Stimulated activated naive CD8-positive, alpha-beta T cell treated with anti-CD3 and anti-CD28 coated beads, Interleukin-15, Interleukin-2, amounts not matched to agents 100 ng/mL and 50 ng/mL, for 24 hours (primary cell): ENCODE measurements around the gene NHEJ1.
"Not testable (repeated sequence)": the region's sequence is repeated elsewhere in the genome, so short reads cannot be mapped to it uniquely, and the experiment has no call there.

Source experiments
- H3K27ac Mint-ChIP-seq: one replicate; pipeline ENCODE4 v1.8.0; 2021; ENCODE audit warnings: mild to moderate bottlenecking, mixed read lengths
- H3K27me3 Mint-ChIP-seq: one replicate; pipeline ENCODE4 v1.8.0; 2021; ENCODE audit warnings: mixed read lengths
- H3K36me3 Mint-ChIP-seq: one replicate; pipeline ENCODE4 v1.8.0; 2021; ENCODE audit warnings: low read depth, mixed read lengths
- H3K4me1 Mint-ChIP-seq: one replicate; pipeline ENCODE4 v1.8.0; 2021; ENCODE audit warnings: low read depth, mixed read lengths
- H3K4me3 Mint-ChIP-seq: one replicate; pipeline ENCODE4 v1.8.0; 2021; ENCODE audit warnings: mild to moderate bottlenecking, mixed read lengths
- H3K9me3 Mint-ChIP-seq: one replicate; pipeline ENCODE4 v1.8.0; 2021; ENCODE audit warnings: mixed read lengths

Gene NHEJ1, protein sequence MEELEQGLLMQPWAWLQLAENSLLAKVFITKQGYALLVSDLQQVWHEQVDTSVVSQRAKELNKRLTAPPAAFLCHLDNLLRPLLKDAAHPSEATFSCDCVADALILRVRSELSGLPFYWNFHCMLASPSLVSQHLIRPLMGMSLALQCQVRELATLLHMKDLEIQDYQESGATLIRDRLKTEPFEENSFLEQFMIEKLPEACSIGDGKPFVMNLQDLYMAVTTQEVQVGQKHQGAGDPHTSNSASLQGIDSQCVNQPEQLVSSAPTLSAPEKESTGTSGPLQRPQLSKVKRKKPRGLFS

GRCh38 chr2:219160186-219161017 lies at the start of gene NHEJ1:
Gene NHEJ1 (minus strand): TSS chr2:219160815. CDS start chr2:219158362, 2,453 bp downstream.
- H3K4me3 Mint-ChIP-seq: peak within 1 kb of the TSS; percentile 86
- H3K9me3 Mint-ChIP-seq: no peaks in the 10 kb centered on the region
- H3K27ac Mint-ChIP-seq: peak within 1 kb of the TSS; percentile 92
- H3K4me1 Mint-ChIP-seq: peaks cover 17% of the 10 kb centered on the region
- H3K27me3 Mint-ChIP-seq: no peaks in the 10 kb centered on the region
- H3K36me3 Mint-ChIP-seq: peaks cover 10% of the 10 kb centered on the region

DNA sequence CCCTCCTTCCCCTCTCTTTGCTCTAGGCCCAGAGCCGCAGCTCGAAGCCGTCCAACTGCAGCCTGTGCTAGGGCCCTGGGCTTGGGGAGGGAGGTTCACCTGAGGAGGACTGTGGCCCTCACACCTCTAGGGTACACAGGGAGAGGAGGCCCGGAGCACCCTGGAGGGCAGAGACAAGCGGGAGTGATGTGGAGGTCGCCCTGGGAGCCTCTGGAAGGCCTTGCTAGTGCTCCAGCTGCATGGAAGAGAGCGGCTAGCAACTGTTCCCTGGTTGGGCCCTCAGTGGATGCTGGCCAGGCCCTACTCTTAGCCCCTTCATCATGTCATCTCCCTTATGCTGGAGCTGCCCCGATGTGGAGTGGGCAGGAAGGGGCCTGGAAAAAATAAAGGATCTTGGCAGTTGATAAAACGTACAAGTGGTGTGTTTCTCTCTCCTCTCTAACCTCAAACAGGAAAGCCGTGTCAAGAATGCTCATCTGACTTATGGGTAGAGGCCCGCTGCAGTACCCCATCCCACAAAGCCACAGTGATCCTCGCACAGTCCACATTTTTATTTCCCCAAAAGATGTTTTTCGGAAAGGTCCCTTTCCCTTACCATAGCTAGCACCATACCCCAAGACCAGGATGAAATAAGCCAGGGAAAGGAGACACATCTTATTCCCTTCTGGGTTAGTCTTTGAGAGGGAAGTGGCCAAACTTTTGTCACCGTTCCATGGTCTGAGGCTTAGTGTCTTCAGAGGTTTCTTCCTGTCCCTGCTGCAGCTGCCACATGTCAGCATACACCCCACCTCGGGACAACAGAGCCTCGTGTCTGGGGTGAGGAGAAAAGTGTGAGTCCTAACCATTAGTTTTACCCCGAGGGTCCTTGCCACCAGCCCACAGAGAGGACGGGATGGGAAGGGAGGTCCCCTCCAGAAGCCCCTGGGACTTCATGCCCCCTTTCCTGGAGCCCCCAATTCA lies 48.9 kb upstream of the NHEJ1 start:
- Mint-ChIP-seq H3K36me3 (peaks cover 47% of the 10 kb centered on the region), H3K27me3 (no peaks in the 10 kb centered on the region), H3K4me3 (no peak overlapping the region), H3K4me1 (peaks cover 54% of the 10 kb centered on the region), H3K27ac (peak overlapping the region; percentile 87), H3K9me3 (no peaks in the 10 kb centered on the region)

DNA sequence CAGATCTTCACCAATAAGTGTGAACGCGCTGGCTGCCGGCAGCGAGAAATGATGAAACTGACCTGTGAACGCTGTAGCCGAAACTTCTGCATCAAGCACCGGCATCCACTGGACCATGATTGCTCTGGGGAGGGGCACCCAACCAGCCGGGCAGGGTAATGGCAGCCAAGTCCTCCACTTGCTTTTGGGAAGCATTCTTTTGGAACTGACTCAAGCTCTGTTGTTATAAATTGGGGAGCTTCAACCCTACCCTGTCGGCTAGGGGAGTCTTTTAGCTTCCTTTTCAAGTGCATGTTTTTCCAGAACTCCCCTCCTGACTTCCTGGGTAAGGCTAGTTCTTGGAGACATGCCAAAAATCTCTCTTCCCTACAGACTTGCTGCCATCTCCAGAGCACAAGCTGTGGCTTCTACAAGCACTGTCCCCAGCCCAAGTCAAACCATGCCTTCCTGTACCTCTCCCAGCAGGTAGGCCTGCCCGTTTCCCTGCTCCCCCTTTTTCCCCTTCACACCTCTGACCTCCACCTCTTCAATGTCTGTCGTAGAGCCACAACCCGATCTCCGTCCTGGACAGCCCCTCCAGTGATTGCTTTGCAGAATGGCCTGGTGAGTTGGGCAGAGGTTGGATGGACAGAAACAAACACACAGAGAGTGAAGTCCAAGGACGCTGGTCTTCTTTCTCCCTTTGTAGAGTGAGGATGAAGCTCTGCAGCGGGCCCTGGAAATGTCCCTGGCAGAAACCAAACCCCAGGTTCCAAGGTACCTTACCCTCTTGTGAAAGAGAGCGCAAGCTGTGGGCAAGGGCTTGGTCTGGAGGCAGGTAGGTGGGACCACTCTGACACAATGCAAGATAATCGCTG lies 47.5 kb upstream of the NHEJ1 start:
- Mint-ChIP-seq H3K27me3 (no peaks in the 10 kb centered on the region), H3K9me3 (no peaks in the 10 kb centered on the region), H3K36me3 (peaks cover 38% of the 10 kb centered on the region), H3K4me1 (peaks cover 54% of the 10 kb centered on the region), H3K27ac (peak overlapping the region; percentile 49), H3K4me3 (peak overlapping the region; percentile 93)

DNA sequence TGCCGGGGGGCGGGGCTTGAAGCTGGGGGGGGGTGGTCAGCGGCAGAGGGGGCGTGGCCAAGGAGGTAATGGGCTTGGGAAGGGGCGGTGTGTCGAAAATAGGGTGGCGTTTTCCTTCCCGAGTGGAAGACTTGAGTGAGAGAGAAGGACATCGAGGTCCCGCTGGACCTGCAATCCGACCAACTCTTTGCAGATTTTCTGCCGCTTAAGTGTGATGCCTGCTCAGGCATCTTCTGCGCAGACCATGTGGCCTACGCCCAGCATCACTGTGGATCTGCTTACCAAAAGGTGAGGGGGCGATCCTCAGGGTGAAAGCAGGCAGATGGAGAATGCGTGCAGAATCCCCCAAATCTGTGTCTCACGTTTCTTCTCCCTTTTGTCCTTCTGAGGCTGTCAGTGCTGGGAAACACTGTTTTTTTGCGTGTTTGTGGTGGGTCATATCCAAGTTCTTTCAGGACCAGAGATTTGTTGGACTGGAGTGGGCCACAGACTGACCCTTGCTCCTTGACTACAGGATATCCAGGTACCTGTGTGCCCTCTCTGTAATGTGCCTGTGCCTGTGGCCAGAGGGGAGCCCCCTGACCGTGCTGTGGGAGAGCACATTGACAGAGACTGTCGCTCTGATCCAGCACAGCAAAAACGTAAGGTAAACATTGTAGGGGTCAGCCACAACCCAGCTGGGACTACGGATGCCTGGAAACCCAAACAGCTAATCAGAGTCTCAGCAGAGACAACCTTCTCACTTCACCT lies 46.7 kb upstream of the NHEJ1 start:
- Mint-ChIP-seq H3K27me3 (no peaks in the 10 kb centered on the region), H3K4me3 (peak overlapping the region; percentile 93), H3K4me1 (peaks cover 53% of the 10 kb centered on the region), H3K36me3 (peaks cover 36% of the 10 kb centered on the region), H3K27ac (peak overlapping the region; percentile 49), H3K9me3 (no peaks in the 10 kb centered on the region)

- Mint-ChIP-seq H3K4me3 (peak within 1 kb of the TSS; percentile 93), H3K9me3 (no peaks in the 10 kb centered on the region), H3K4me1 (peaks cover 50% of the 10 kb centered on the region), H3K27me3 (no peaks in the 10 kb centered on the region), H3K27ac (peak within 1 kb of the TSS; percentile 91), H3K36me3 (peaks cover 32% of the 10 kb centered on the region)
Measured at GRCh38 chr2:219206328-219207133, 45.9 kb upstream of the NHEJ1 start, which contains the start of gene ZFAND2B. Gene ZFAND2B (plus strand): TSS chr2:219206782. CDS start chr2:219206988, 206 bp downstream.

GRCh38 chr2:219205981-219206327 lies 45.3 kb upstream of the NHEJ1 start:
- no peaks in the 10 kb centered on the region for H3K9me3 Mint-ChIP-seq
- H3K36me3 Mint-ChIP-seq: peaks cover 29% of the 10 kb centered on the region
- peak overlapping the region; percentile 91 for H3K27ac Mint-ChIP-seq
- H3K4me3 Mint-ChIP-seq: peak overlapping the region; percentile 93
- H3K4me1 Mint-ChIP-seq: peaks cover 44% of the 10 kb centered on the region
- no peaks in the 10 kb centered on the region for H3K27me3 Mint-ChIP-seq

GRCh38 chr2:219205165-219205538 lies 44.5 kb upstream of the NHEJ1 start:
- Mint-ChIP-seq H3K36me3 (peaks cover 24% of the 10 kb centered on the region), H3K4me1 (peaks cover 43% of the 10 kb centered on the region), H3K27ac (no peak overlapping the region), H3K4me3 (peak overlapping the region; percentile 41), H3K27me3 (no peaks in the 10 kb centered on the region), H3K9me3 (no peaks in the 10 kb centered on the region)

- H3K27ac Mint-ChIP-seq: no peak overlapping the region
- peak overlapping the region; percentile 41 for H3K4me3 Mint-ChIP-seq
- H3K36me3 Mint-ChIP-seq: peaks cover 20% of the 10 kb centered on the region
- H3K4me1 Mint-ChIP-seq: peaks cover 40% of the 10 kb centered on the region
- no peaks in the 10 kb centered on the region for H3K9me3 Mint-ChIP-seq
- H3K27me3 Mint-ChIP-seq: no peaks in the 10 kb centered on the region
Measured at GRCh38 chr2:219204425-219205164, 44.0 kb upstream of the NHEJ1 start.

- H3K36me3 Mint-ChIP-seq, H3K4me3 Mint-ChIP-seq, H3K27me3 Mint-ChIP-seq, H3K9me3 Mint-ChIP-seq: not testable (repeated sequence)
- peaks cover 22% of the 10 kb centered on the region for H3K4me1 Mint-ChIP-seq
- peak overlapping the region; percentile 94 for H3K27ac Mint-ChIP-seq
Measured at GRCh38 chr2:219201331-219201730, 40.7 kb upstream of the NHEJ1 start.

GRCh38 chr2:219200502-219201326 lies 40.1 kb upstream of the NHEJ1 start:
- H3K9me3 Mint-ChIP-seq, H3K27me3 Mint-ChIP-seq, H3K36me3 Mint-ChIP-seq: not testable (repeated sequence)
- Mint-ChIP-seq H3K4me3 (peak overlapping the region; percentile 86), H3K4me1 (peaks cover 17% of the 10 kb centered on the region), H3K27ac (peak overlapping the region; percentile 94)

GRCh38 chr2:219199470-219200211 lies 39.0 kb upstream of the NHEJ1 start:
- H3K4me1 Mint-ChIP-seq: peaks cover 17% of the 10 kb centered on the region
- peaks cover 4% of the 10 kb centered on the region for H3K27me3 Mint-ChIP-seq
- H3K36me3 Mint-ChIP-seq: peaks cover 4% of the 10 kb centered on the region
- peak overlapping the region; percentile 67 for H3K4me3 Mint-ChIP-seq
- no peaks in the 10 kb centered on the region for H3K9me3 Mint-ChIP-seq
- H3K27ac Mint-ChIP-seq: peak overlapping the region; percentile 71
